SKM-1 treated with dmso at 0.1 percent for 144 hours (cell line): ENCODE measurements around the gene NARS2.
"Not testable (repeated sequence)": the region's sequence is repeated elsewhere in the genome, so short reads cannot be mapped to it uniquely, and the experiment has no call there.

Source experiments
- DNase-seq: peaks from one replicate; lab custom pipeline; 2025; ENCODE audit not compliant: unreplicated experiment; lab: John Stamatoyannopoulos, UW

The NARS2 gene

GRCh38 chr11:78574386-78575381, at the start of gene NARS2:
NARS2 (minus strand) TSS chr11:78574864; CDS start chr11:78574488, 376 bp downstream.
- peak; percentile 94 for DNase-seq

GRCh38 chr11:78622666-78623065, 48.0 kb upstream of the NARS2 start:
- no peak for DNase-seq

GRCh38 chr11:78620159-78620558, 45.5 kb upstream of the NARS2 start:
- DNase-seq, result no peak

DNA sequence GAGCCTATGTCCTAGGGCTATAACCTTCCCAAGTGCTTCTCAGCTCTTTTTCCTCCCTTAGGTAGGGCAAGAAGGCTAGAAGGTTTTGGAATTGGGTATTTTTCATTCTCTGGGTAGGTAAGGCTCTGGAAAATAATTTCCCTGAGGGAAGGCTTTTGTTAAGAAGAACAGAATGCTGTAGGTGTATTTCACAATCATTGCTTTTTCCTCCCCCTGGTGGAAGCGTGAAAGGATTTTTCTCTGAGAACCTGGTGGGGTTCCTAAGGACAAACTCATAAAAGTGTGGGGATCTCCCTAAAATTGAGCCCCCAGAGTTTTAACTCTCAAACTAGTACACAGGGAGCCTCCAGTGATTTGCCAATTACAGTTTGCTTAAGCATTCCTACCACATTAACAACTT, 41.1 kb upstream of the NARS2 start:
- DNase-seq, result no peak

GRCh38 chr11:78613378-78613813, 38.7 kb upstream of the NARS2 start:
- no peak for DNase-seq

DNA sequence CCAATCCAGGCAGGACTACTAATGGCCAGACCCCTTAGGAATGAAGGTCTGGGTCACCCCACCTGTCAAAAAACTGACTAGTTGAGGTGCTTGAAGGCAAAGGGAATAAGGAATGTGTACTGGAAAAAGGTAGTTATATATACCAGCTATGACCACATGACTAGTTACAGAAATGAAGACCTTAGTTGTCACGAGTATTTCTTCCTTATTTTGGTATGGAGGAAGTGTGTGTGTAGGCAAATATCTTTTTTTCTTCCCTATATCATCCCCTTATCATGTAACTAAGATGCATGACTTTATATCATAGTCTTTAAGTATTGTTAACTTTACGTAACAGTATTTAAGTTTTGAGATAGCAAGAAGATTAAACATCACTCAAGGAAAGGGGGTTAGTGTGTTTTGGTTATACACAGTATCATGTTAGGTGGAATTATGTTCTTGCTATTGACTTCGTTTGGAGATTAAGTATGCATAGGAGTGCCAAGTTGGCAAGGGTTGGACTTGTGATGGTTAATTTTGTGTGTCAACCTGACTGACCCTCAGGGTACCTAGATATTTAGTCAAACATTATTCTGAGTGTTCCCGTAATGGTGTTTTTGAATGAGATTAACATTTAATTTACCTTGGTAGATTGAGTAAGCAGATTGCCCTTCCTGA, 38.2 kb upstream of the NARS2 start:
- no peak for DNase-seq

DNA sequence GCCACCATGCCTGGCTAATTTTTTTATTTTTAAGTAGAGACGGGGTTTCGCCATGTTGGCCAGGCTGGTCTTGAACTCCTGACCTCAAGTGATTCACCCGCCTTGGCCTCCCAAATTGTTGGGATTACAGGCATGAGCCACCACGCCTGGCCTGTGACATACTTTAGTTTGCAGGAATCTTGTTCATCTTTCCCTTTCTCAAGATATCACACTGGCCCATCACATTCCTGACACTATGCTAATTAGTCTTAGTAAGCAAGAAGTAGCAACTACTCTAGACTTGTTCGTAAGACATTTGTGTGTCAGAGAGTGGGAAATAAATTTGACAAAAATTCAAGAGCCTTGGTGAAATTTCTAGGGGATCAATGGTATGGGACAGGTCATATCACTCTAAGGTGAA, 34.7 kb upstream of the NARS2 start:
- not testable (repeated sequence) for DNase-seq

- no peak for DNase-seq
Measured at GRCh38 chr11:78607696-78608095, 33.0 kb upstream of the NARS2 start.

DNA sequence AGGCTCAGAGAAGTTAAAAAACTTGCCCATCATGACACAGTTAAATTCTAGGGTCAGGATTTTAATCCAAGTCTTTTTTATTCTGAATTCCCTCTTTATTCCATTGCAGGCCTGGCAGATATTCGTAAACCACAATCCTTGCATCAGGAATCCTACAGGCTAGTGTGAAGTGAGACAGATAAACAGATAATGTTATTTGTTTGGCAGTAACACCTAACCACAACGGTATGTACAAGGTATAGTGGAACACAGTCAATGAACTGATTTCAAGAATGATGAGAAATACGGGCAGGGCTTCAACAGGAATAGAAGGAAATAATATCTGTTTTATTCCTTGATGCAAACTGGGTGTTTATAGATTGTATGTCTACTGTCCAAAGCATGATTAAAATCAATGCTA, 32.0 kb upstream of the NARS2 start:
- DNase-seq, result no peak

- no peak for DNase-seq
Measured at GRCh38 chr11:78605296-78605695, 30.6 kb upstream of the NARS2 start.

DNA sequence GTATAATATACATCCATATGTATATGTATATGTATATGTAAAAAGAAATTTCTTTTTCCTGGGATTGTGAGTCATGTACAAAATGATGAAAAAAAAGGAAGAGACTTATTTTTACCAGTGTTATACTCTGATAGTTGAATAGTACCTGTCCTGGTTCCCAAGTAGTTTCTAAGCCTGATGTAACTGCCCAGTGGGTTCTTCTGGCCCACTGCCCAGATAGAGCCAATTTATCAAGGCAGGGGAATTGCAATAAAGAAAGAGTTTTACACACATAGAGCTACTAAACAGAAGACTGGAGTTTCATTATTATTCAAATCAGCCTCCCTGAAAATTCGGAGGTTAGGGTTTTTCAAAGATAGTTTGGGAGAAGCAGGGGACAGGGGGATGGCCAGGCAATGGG, 29.1 kb upstream of the NARS2 start:
- no peak for DNase-seq

DNA sequence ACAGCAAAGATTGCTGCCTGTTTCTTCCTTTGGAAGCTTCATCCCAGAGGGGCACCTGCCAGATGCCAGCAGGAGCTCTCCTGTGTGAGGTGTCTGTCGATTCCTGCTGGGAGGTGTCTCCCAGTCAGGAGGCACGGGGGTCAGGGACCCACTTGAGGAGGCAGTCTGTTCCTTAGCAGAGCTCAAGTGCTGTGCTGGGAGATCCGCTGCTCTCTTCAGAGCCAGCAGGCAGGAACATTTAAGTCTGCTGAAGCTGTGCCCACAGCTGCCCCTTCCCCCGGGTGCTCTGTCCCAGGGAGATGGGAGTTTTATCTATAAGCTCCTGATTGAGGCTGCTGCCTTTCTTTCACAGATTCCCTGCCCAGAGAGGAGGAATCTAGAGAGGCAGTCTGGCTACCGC, 28.1 kb upstream of the NARS2 start:
- DNase-seq, result not testable (repeated sequence)

DNA sequence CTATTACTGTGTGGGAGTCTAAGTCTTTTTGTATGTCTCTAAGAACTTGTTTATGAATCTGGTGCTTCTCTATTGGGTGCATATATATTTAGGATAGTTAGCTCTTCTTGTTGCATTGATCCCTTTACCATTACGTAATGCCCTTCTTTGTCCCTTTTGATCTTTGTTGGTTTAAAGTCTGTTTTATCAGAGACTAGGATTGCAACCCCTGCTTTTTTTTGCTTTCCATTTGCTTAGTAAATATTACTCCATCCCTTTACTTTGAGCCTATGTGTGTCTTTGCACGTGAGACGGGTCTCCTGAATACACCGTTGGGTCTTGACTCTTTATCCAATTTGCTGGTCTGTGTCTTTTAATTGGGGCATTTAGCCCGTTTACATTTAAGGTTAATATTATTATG, 26.4 kb upstream of the NARS2 start:
- not testable (repeated sequence) for DNase-seq

DNA sequence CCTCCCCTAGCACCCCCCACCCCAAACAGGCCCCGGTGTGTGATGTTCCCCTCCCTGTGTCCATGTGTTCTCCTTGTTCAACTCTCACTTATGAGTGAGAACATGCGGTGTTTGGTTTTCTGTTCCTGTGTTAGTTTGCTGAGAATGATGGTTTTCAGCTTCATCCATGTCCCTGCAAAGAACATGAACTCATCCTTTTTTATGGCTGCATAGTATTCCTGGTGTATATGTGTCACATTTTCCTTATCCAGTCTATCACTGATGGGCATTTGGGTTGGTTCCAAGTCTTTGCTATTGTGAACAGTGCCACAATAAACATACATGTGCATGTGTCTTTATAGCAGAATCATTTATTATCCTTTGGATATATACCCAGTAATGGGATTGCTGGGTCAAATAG, 22.9 kb upstream of the NARS2 start:
- not testable (repeated sequence) for DNase-seq

- no peak for DNase-seq
Measured at GRCh38 chr11:78595436-78596130, 20.9 kb upstream of the NARS2 start.

DNA sequence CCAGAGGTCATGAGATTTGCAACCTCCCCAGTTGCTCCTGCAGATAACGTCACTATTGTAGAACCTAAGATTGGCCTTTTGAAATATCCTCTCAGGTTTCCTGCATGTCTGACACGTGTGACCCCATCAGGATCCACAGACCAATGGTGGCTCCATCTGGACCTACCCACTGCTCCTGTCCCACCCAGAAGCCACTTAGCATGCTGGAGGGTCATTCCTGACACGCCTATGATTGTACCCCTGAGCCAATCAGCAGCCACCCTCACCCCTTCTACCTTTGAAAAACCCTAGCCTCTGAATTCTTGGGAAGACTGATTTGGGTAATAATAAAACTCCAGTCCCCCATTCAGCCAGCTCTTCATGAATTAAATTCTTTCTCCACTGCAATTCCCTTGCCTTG, 20.1 kb upstream of the NARS2 start:
- no peak for DNase-seq

DNA sequence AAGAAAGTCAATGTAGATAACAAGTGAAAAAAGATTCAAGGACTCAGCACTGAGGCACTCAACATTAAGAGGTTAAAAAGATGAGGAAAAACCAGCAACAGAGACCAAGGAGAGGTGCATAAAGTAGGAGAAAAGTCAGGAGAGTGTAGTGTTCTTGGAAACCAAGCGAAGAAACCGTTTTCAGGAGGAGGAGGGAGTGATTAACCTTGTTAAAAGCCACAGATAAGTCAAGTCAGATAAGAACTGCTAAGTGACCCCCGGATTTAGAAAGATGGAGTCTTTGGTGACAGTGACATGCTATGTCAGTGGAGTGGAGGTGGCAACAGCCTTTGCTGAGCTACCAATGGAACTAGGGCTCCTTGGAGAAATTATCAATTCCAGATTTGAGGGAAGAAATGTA, 13.9 kb upstream of the NARS2 start:
- DNase-seq, result no peak

DNA sequence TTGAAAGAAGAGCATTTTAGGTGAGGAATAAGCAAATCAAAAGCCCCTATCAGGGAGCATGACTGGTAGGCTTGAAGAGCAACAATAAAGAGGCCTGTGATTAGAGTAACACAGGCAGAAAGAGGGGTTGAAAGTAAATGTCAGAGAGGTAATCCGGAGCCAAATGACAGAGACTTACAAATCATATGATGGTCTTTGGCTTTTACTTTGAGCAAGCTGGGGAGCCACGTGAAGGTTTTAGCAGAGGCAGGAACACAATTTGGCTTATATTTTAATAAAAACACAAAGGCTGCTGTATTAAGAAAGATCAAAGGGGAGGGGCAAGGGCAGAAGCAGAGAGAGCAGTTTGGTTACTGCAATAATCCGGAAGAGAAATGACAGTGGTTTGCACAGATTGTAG, 12.8 kb upstream of the NARS2 start:
- DNase-seq, result no peak

GRCh38 chr11:78586452-78587046, 11.9 kb upstream of the NARS2 start:
- peak; percentile 47 for DNase-seq

DNA sequence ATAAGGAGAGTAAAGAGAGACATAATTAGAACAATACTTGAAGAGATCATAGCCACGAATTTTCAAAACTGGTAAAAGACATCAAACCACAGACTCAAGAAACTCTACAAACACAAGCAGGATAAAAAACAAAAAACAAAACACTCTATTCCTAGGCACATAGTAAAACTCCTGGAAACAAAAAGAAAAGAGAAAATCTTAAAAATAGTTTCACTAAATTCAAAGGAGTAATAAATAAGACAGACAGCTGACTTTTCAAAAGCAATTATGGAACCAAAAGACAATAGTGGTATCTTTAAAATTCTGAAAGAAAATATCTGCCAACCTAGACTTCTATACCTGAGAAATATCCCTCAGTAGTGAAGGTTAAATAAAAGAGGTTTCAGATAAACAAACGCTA, 9.2 kb upstream of the NARS2 start:
- no peak for DNase-seq

DNA sequence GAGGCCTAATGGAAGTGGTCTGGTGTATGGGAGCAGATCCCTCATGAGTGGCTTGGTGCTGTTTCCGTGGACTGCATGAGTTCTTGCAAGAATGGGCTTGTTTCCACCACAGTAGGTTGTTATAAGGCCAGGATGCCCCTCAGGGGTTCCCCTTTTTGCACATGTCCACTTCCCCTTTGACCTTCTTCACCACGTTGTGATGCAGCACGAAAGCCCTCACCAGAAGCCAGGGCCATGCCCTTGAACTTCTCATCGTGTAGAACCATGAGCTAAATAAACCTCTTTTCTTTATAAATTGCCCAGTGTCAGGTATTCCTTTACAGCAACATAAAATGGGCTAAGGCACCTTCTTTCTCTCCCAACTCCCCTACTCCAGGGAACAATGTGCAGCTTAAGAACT, 2.8 kb upstream of the NARS2 start:
- peak; percentile 42 for DNase-seq
